Embryonic facial prominence (tissue), 1 donor: ENCODE data around the gene FBXO38.

Source experiments
- DNase-seq: peaks from one replicate; pipeline ENCODE4 v3.0.0-alpha.2; 2016; ENCODE audit errors: extremely low spot score

FBXO38 gene, protein sequence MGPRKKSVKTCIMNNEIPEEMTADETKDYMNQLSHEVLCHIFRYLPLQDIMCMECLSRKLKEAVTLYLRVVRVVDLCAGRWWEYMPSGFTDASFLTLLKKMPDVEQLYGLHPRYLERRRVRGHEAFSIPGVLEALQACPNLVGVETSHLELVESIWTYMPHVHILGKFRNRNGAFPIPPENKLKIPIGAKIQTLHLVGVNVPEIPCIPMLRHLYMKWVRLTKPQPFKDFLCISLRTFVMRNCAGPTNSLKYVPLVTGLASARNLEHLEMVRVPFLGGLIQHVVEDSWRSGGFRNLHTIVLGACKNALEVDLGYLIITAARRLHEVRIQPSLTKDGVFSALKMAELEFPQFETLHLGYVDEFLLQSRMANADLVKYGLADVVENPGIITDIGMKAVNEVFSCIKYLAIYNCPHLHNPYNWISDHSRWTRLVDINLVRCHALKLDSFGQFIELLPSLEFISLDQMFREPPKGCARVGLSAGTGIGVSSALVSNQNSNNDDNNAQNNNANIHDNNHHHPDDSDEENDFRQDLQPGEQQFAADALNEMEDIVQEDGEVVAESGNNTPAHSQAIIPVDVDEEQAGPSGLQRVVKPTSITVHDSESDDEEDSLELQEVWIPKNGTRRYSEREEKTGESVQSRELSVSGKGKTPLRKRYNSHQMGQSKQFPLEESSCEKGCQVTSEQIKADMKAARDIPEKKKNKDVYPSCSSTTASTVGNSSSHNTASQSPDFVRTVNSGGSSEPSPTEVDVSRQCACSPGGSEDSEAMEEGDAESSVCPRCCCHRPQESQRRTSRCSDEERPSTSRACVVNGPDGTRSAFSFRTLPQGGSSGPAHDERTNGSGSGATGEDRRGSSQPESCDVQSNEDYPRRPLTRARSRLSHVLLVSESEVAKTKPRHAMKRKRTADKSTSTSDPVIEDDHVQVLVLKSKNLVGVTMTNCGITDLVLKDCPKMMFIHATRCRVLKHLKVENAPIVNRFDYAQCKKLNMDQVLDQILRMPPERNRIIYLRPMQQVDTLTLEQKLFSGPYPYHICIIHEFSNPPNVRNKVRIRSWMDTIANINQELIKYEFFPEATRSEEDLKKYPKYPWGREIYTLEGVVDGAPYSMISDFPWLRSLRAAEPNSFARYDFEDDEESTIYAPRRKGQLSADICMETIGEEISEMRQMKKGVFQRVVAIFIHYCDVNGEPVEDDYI

DNA sequence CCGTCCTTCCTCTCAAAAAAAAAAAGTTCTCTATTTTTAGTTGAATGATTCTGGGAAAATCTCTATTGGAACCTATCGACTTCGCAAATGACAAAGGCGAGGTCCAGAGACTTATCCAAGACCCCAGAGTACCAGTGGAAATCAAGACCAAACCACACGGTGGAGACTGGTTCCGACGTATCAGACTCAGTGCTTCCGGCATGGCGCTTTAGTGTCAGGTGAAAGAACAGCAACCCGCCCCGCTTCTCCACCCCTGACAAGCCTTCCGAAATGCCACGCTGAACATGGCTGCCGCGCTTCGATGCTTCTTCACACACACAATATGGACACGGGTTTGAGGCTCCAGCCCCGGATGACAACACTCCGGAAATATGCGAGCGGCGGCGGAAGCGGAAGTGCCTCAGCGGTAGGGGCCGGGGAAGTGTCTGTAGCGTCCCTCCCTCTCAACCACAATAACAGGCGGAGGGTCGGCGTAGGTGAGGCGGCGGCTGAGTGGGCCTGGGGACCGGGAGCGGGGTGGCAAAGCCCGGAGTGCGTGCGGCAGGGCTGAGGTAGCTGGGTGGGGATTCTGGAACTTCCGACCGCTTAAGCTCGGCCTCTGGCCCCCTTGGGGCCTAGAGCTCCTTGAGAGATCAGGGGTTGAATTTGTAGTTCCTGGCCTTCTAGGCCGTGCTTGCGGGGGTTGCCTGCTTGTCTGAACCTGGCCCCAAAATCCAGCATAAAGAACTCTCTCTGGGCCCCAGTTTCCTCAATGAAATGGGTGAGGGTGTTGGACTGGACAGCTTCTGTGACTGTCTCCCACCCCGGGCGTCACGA, at the start of gene FBXO38:
Gene FBXO38, plus strand, starts transcription at position 395 of the 816 bp plus-strand sequence. CDS start 10,819 bp downstream, outside the sequence.
- DNase-seq = peak; percentile 96

- DNase-seq = no peak
These were observed 48.5 kb upstream of the FBXO38 start, which contains the start of gene SPINK9 for GRCh38 chr5:148335259-148335658. TSS of gene SPINK9 (plus strand) at chr5:148335559. CDS start at chr5:148335614, 55 bp downstream.

DNA sequence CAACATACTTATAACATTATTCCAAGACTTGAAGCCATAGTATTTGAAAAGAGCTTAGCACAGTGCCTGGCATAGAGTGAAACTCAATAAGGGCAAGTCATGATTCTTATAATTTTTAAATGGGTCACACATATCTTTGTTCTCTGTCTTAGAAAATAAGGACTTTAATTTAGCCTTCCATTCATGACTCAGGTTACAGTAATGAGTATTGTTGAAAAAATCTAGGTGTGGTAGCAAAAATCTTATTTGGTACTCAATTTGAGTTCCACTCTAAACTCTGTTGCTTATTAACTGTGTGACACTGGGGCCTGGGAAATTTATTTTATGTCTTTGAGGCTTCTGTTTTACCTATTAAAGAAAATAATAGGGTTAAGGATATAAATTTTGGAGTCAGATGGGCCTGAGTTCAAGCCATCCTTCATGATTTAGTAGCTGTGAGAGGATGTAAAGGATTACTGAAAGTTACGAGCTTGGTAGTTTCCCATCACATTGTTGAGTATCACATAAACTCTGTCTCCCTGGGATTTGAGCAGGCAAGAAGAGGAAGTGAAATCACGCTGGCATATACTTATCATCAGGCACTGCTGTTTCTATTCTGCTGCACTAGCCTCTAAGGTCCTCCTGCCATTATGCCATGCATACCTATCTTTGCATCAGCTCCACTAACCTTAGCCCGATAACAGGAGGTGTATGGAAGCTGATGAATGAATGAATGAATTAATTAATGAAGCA, 46.9 kb upstream of the FBXO38 start:
- DNase-seq = no peak

DNA sequence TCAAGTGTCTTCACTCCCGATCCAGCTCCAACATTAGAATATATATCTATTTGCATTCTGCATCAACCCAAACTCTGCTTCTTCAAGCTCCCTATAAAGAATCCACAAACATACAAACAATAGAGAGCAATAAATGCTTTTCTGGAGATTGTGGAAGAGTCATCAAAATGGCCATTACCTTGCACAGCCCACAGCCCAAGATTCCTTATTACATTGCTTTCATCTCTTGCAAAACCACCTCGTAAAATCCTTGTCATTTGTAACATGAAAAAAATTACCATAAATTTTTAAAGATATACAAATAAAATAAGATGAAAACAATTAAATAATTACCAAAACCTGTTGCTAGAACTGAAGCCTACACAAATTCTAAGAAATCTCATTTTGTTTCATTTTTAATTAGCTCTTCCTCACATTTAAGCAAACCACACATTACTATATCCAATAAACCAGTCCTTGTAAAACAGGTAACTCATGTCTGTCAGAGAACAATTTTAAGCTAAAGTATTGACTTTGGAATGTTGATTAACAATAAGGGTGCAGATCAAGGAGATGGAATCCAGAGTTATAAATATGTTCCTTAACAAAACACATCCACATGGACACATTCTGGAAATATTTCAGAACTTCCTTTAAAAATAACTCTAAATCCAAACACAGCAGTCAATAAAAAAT, 41.2 kb upstream of the FBXO38 start:
- no peak for DNase-seq

GRCh38 chr5:148343046-148343407, 40.7 kb upstream of the FBXO38 start:
- DNase-seq = no peak

GRCh38 chr5:148343603-148344487, 39.9 kb upstream of the FBXO38 start:
- DNase-seq = no peak

- no peak for DNase-seq
These were observed 36.1 kb upstream of the FBXO38 start for GRCh38 chr5:148347706-148348105.

DNA sequence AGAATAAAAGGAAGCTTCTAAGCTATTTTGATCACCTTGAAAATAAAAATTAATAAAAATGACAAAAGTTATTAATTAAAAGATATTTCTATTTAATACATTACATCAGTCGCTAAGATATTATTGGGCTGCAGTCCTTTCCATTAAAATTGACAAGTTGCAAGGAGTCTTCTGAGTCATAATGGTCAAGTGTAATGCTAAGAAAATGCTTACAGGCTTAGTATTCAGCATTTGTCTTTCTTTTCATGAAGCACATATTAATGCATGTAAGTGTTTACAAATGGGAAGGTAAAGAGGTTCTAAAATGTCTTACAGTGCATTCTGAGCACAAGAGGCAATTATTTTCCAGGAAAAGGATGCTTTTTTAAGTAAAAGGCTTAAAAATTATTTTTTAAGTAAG, 31.1 kb upstream of the FBXO38 start:
- no peak for DNase-seq

DNA sequence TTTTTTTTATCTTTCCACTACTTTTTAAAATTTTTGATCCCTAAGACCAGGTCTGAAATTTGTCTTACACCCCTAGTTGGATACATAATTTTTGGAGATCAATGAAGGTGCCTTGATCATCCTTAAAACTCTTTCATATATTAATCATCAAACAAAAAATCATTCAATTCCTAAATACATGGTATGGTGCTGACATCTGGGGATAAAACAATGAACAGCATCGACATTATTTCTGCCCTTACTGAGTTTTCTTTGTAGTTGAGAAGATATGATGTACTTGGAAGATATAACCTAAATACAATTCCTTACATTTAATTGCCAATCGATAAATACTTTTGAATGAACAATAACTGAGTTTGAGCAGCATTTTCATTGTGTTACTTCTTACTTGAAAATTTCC, 30.1 kb upstream of the FBXO38 start:
- DNase-seq = no peak

- DNase-seq = no peak
These were observed 19.4 kb upstream of the FBXO38 start for GRCh38 chr5:148364343-148364742.

DNA sequence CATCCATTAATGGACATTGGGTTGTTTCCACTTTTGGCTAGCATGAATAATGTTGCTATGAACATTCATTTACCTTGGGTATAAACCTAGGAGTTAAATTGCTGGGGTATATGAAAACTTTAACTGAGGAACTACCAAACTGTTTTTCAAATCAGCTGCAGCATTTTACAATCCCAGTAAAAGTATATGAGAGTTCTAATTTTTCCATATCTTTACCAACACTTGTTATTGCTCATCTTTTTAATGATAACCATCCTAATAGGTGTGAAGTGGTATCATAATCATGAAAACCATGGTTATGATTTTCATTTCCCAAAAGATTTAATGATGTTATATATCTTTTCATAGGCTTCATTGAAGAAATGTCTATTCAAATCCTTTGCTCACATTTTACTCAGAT, 15.5 kb upstream of the FBXO38 start:
- DNase-seq = no peak

DNA sequence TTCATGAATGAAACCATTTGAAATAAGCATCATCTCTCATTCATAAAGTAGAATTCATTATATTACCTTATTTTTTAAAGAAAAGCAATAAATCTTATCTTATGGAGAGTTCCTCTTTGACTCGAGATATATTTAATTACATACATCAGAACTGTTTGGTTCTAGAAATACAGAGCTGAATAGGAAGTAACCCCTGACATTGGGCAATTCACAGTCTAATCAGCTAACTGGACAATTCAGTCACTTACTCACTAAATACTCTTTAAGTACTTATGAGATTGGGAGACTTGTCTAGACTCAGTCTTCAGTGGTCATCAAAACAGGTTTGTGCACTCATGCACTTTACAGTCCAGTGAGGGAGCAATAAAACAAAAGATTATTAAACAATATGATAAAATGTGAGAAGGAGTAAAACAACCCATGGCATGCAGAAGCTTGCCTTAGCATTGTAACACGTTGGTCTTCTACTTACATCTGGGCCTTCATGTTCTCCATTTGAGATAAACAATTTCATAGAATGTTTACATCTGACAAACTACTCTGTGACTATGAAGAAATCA, 11.5 kb upstream of the FBXO38 start:
- DNase-seq = no peak

- no peak for DNase-seq
These were observed 10.9 kb upstream of the FBXO38 start for GRCh38 chr5:148372893-148373292.

DNA sequence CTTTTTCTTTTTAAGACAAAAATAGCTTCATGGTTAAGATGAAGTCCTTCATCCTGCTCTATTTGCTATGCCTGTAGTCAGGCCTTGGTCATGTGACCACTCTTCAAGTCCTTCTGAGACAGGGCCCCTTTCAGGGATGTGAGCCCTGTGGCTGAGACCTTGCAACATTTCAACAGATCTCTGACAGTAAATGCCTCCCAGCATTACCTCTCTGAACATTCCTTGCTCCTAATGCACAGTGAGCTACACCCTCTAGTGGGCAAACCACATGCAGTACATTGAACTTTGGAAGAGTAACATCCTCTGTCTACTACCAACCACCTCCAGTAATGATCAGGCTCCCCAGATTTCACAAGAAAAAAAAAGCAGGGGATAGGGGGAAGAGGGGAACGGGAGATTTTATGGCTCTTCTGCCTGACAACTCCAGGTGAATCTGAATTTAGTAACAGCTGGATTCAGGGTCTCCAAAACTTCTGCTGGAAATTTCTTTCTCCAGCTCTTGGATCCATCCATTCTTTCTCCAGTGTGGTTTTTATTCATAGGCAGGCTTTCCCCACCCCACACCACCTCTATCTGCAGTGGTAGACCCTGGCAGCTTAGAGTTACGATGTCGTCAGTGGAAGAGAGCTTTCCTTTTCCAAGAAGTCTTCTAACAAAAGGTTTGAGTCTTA, 8.9 kb upstream of the FBXO38 start:
- DNase-seq = no peak

DNA sequence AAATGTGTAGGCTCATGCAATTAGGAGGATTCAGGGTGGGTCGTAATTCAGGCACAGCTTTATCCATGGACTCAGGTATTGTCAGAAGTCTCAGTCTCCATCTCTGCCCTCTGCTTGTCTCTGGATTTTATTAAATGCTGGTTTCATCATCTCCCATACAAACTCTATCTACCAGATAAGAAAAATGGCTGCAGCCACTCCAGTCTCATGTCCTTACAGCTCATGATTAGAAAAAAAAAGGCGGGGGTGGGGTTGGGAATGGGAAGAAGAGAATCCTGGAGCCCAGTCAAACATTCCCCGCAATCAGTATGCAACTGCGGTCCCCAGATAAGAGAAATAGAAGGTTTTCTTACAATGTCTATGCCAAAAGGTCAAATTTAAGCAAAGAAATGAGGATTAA, 7.6 kb upstream of the FBXO38 start:
- no peak for DNase-seq

- DNase-seq = no peak
These were observed 5.1 kb upstream of the FBXO38 start for GRCh38 chr5:148378670-148379069.

GRCh38 chr5:148379340-148379739, 4.4 kb upstream of the FBXO38 start:
- no peak for DNase-seq

DNA sequence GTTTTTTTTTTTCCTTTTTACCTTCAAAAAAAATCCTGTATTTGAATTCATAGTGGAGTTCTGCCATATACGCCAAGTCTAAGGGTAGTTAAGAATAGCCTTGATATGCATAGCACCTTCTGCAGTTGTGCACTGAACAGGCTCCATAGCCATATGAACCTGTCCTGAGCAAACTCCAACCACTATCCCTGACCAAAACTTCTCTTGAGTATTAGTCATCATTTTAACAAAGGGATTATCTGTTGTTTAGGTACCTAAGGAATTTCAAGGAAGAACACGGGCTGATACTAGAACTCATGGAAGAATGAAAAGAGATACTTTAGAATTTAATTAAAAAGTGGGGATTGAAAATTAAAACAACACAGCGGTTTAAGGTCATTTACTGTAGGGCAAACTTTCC, 1.9 kb upstream of the FBXO38 start:
- no peak for DNase-seq
